GM10266 (cell line): ENCODE data around the gene HOXD1.

ENCODE experiments used
- DNase-seq: peaks from one replicate; pipeline ENCODE4 v3.0.0; 2012; ENCODE audit errors: extremely low spot score
- TF ChIP-seq, protein P1 (sequence below): IDR thresholded peaks from 2 replicates; pipeline ENCODE4 v1.5.1; 2012; ENCODE audit warnings: mild to moderate bottlenecking, low read depth; ENCODE audit not compliant: control insufficient read depth, insufficient read depth; ENCODE audit errors: missing control alignments

The HOXD1 gene

DNA sequence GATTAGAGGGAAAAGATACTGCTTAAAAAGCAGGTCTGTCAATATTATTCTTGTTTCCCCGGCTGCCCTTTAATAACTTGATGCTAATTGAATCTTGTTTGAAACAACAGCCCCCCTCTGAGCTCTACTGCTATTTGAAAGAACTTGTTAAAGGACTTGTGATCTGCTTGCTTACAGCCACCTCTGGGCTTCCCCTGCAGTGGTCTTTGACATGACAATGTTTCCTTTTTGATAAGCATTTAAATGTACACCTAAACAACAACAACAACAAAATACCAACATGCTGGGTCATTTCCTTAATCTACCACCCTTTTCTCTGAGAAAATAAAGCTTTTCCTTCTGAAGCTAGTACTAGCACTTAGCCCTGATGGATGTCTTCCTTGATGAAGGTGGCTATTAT, 3.9 kb downstream of the HOXD1 start:
- TF ChIP-seq, protein P1, sequence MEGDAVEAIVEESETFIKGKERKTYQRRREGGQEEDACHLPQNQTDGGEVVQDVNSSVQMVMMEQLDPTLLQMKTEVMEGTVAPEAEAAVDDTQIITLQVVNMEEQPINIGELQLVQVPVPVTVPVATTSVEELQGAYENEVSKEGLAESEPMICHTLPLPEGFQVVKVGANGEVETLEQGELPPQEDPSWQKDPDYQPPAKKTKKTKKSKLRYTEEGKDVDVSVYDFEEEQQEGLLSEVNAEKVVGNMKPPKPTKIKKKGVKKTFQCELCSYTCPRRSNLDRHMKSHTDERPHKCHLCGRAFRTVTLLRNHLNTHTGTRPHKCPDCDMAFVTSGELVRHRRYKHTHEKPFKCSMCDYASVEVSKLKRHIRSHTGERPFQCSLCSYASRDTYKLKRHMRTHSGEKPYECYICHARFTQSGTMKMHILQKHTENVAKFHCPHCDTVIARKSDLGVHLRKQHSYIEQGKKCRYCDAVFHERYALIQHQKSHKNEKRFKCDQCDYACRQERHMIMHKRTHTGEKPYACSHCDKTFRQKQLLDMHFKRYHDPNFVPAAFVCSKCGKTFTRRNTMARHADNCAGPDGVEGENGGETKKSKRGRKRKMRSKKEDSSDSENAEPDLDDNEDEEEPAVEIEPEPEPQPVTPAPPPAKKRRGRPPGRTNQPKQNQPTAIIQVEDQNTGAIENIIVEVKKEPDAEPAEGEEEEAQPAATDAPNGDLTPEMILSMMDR, result no peak
- DNase-seq, result no peak

DNA sequence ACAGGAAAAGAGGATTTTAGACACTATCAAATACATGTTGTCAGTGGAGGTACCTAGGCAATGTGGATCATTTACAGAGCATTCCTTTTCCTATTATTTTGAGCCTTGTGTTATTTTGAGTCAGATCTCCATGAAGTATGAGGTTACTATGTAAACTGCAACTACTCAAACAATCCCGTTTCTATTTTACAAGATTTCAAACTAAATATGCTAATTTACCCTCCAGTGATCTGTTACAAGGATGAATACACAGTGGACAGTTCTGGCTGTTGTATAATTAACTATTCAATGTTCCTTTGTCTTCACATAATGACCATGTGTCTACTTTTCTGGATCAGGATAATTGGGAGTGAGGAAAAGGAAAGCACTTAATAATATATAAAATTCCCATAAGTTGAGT, 4.6 kb downstream of the HOXD1 start:
- TF ChIP-seq, protein P1, result no peak
- DNase-seq, result no peak

DNA sequence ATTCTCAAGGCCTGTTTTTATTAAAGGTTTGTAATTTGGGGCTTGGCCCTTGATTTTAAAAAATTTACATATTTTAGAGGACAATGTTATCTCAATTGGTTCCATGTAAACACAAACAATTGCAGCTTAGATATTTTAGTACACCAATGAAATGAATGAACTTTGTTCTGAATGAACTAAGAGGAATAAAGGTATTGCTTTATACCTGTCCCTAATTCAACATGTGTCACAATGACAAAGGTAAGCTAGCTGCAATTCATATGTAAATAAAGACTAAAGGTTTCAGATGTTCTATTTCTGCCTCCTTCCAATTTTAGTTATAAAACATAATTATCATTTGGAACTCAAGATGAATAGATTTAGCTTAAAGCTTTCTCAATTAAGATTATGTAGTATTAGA, 11.4 kb downstream of the HOXD1 start:
- TF ChIP-seq, protein P1, result no peak
- no peak for DNase-seq

DNA sequence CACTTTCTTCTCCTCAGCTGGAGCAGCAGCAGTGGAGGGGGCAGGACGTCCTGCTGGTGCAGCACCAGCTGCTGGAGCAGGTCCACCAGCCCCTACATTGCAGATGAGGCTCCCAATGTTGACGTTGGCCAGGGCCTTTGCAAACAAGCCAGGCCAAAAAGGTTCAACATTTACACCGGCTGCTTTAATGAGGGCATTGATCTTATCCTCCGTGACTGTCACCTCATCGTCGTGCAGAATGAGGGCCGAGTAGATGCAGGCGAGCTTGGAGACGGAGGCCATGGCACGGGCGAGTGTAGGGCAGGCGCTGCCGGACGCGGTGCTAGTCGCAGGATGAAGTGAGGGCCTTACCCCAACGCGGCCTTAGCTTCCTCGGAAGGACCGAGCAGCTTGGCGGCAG, 12.5 kb downstream of the HOXD1 start:
- TF ChIP-seq, protein P1, result no peak
- no peak for DNase-seq

DNA sequence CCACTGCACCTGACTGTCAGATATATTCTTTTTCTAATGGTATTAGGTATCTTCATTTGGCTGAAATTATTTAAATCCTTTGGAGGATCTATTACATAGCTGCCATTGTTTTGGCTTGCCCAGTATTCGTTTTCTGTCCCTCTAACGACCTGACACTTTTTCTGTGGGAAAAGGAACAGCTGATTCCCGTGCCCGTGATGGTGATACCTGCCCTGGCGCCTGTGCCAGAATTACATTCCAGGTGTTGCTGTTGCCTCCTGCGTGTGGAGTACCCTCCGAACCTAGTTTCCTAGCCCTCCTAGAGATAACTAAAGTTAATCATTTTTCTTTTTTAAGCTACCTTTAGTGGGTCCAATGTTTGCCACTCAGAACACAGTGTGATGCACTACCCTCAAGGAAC, 14.0 kb downstream of the HOXD1 start:
- DNase-seq, result no peak
- TF ChIP-seq, protein P1, result no peak

DNA sequence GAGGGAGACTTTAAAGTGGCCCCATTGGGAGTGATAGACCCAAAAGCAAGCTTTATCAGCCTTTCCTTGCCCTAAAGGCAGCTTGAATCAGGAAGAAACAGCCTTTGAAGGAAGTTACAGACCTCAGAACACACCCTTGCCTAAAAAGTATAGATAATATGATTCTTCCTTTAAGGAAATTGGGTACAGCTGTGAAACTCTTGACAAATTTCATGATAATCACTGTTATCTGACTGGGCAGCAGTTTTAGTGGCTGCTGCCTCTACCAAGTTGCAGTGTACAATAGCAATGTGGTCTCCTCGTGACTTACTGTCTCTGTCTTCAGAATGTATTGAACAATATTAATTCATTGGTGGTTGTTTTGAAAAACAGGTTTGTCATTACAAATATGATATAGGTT, 16.7 kb downstream of the HOXD1 start:
- TF ChIP-seq, protein P1, result no peak
- DNase-seq, result no peak

DNA sequence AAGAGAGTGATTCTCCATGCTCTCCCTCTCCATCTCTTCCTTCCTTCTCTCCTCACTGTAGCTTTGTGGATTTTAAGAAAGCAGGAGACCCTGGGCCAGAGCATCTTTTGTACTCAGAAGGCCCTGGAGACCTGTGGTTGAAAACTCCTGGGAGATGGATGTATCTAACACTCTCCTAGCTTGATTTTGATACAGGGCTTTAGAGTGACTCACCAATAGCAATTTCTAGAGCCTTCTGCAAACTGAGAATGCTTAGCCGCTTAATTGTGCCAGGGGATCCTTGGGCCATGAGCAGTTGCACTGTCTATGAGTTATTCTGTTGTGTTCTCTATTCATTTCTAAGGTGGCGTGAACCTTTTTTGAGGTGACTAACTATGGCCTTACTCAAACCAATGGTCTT, 17.7 kb downstream of the HOXD1 start:
- TF ChIP-seq, protein P1, result no peak
- DNase-seq, result no peak
